Epithelial cell of proximal tubule (primary cell): ENCODE data around the gene PSTPIP1. TPM values are rescaled to one million over a fixed set of nuclear protein-coding genes. Genes with fewer than 3 reads are reported as not detected.

Experiments used
- DNase-seq: peaks from one replicate; pipeline ENCODE4 v3.0.0-alpha.2; 2011; ENCODE audit warnings: low read depth
- H3K4me3 ChIP-seq: 2 replicates; pipeline ENCODE4 v1.5.1; 2011; ENCODE audit warnings: low read depth, mild to moderate bottlenecking, low read length
- CTCF ChIP-seq: conservative IDR thresholded peaks from 2 replicates; pipeline ENCODE4 v1.5.1; 2012; ENCODE audit warnings: low read depth, mild to moderate bottlenecking, low read length
- total RNA-seq: library from RNA; depleted of rRNA; stranded (reverse); fragments of >200 nt; gene quantifications from 2 replicates; pipeline ENCODE4 v1.2.3, GENCODE V29; 2015

PSTPIP1 gene
- total RNA-seq, 1 donor from 2014 or later, result not detected

- no peak overlapping the region for H3K4me3 ChIP-seq
- TF ChIP-seq CTCF, result no peak
- DNase-seq, result no peak
Measured at GRCh38 chr15:77068633-77069032, 73.7 kb downstream of the PSTPIP1 start.

- no peak for TF ChIP-seq CTCF
- H3K4me3 ChIP-seq, result peak overlapping the region; percentile 80
- DNase-seq, result no peak
Measured at GRCh38 chr15:77069521-77070121, 74.7 kb downstream of the PSTPIP1 start.

GRCh38 chr15:77070180-77070494, 75.2 kb downstream of the PSTPIP1 start:
- TF ChIP-seq CTCF, result no peak
- peak overlapping the region; percentile 80 for H3K4me3 ChIP-seq
- DNase-seq, result no peak

- H3K4me3 ChIP-seq, result peak within 1 kb of the TSS; percentile 80
- DNase-seq, result no peak
- TF ChIP-seq CTCF, result no peak
Measured at GRCh38 chr15:77070495-77071304, 75.8 kb downstream of the PSTPIP1 start, which contains the start of gene TSPAN3. Gene TSPAN3, minus strand, starts transcription at chr15:77071109. Its CDS starts 155 bp downstream, at chr15:77070954.

DNA sequence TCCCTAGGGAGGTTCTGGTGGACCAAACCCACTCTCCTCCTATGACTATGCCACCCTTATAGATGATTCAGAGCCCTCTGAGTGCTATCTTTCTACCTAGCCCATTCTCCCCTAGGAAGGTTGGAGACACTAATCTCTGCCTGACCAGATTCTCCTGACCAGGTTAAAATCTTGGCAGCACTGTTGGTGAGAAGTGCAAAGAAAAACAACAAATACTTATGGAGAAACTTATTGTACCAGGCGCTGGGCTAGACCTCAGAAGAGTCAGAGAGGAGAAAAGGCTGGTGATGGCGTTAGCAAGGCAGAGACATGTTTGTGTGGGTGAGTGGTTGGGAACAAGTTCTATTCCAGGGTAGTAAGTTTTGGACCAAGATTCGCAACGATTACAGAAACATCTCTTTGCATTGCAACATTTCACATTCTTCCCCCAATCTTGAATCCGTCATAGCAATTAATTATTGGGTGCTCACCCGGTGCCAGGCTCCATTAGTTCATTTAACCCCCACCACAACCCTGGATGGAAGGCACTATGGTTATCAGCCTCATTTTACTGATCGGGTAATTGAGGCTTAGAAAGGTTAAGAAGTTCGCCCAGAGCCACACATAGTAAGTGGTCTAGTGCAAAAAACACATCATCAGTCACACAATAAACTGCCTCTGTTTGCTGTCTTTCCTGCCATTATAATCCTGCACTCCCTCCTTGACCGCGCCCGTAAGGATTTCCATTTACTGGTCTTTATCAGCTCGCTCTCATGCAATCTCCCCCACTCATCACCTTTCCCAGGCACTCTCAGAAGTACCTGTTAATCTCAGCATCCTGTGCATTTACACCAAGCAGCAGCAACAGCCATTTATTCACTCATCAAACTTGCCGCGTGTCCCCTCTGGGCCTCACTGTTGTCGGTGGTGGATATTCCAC, 76.6 kb downstream of the PSTPIP1 start:
- H3K4me3 ChIP-seq, result peak overlapping the region; percentile 80
- no peak for DNase-seq
- no peak for TF ChIP-seq CTCF

- no peak for DNase-seq
- no peak for TF ChIP-seq CTCF
- no peak overlapping the region for H3K4me3 ChIP-seq
Measured at GRCh38 chr15:77074350-77074749, 79.4 kb downstream of the PSTPIP1 start.
